ENCODE data around the gene ERBIN.

- TF ChIP-seq CTCF (IDR thresholded peaks at IDR 0.05) (no peak), JUN (CRISPR knock-in tag; IDR thresholded peaks at IDR 0.05) (no peak), SP1 (CRISPR knock-in tag; conservative IDR thresholded peaks at IDR 0.05) (no peak), NR2C2 (CRISPR knock-in tag; IDR thresholded peaks at IDR 0.05) (no peak), IRF1 (CRISPR knock-in tag; IDR thresholded peaks at IDR 0.05) (no peak), GTF2I (CRISPR knock-in tag; conservative IDR thresholded peaks at IDR 0.05) (no peak), RELA (CRISPR knock-in tag; IDR thresholded peaks at IDR 0.05; ENCODE audit: borderline replicate concordance) (no peak), FOXP4 (CRISPR knock-in tag; IDR thresholded peaks at IDR 0.05) (no peak), ATF2 (CRISPR knock-in tag; IDR thresholded peaks at IDR 0.05; ENCODE audit: borderline replicate concordance, low read depth) (no peak), FOXJ3 (CRISPR knock-in tag; IDR thresholded peaks at IDR 0.05; ENCODE audit: borderline replicate concordance) (no peak), PREB (CRISPR knock-in tag; IDR thresholded peaks at IDR 0.05; ENCODE audit: borderline replicate concordance) (no peak), ZNF232 (CRISPR knock-in tag; IDR thresholded peaks at IDR 0.05) (no peak), FOXK1 (CRISPR knock-in tag; IDR thresholded peaks at IDR 0.05) (no peak), IRF2 (CRISPR knock-in tag; IDR thresholded peaks at IDR 0.05; ENCODE audit: borderline replicate concordance, low read depth) (no peak)
These were observed 56.3 kb downstream of the ERBIN start for GRCh38 chr5:65982635-65983034.

Measured in WTC11 (cell line).